ENCODE results near the gene CD9. TPM values are rescaled to one million over a fixed set of nuclear protein-coding genes. Genes with fewer than 3 reads are reported as not detected.

Gene CD9
- total and polyA plus RNA-seq, 2 donors from 2014 or later = 301 to 421 TPM

DNA sequence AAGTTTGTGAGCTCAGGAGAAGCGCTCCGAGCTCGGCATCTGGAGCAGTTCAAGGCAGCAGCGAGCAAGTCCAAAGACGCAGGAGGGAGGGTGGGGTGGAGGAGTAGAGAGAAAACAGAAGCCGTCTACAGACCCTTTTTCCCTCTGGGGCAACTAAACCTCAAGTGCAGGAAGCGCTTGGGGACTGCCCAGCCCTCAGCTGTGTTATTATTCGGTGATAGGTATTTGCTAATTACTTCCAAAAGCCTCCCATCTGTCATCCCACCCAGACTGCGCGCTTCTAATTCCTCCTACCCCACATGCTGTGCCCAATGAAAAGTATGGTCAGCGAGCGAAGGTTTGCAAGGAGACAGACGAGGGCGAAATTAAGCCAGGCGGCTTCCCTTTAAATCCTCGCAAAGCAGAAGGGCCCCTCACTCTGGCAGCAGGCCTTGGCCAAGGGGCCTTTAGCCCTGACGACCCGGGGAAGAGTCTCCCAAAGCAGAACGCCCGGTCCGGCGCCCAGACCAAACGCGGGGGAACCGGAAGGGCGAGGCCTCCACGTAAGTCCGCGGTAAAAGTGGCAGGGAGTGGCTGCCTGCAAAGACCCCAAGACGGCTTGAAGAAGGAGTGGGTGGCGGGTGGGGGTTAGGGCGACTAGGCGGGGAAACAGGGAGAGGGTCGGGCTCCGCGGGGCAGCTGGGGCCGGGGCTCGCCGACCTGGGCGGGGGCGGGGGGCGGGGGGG lies 507 bp upstream of the CD9 start:
- H3K4me1 ChIP-seq (ENCODE audit: control insufficient read depth in 2 of 3, insufficient read depth in 2 of 3, low read depth in 1 of 3, low read length in 3 of 3) = peaks cover 0 to 11% (median 10%) of the 10 kb centered on the region in 3 donors
- H3K4me3 ChIP-seq (ENCODE audit: low read length in 3 of 3) = peak overlapping the region in 1 of 3 donors; percentile 56
- H3K9me3 ChIP-seq (ENCODE audit: control insufficient read depth in 2 of 3, insufficient read depth in 1 of 3, low read length in 3 of 3) = no peaks in the 10 kb centered on the region
- H3K27me3 ChIP-seq (ENCODE audit: control insufficient read depth, insufficient read depth, low read length) = no peaks in the 10 kb centered on the region
- H3K36me3 ChIP-seq (ENCODE audit: control insufficient read depth in 2 of 3, insufficient read depth in 3 of 3, low read length in 3 of 3) = peaks cover 0 to 3% (median 0%) of the 10 kb centered on the region in 3 donors
- peak overlapping the region in 1 of 3 donors; percentile 24 for H3K9ac ChIP-seq (ENCODE audit: low read length in 3 of 3)
- intact Hi-C loops (cut with DNase I) = loop anchor here (5.0 kb wide), 1 partner anchor 78 kb away; no protein-coding TSS in a partner anchor
- DNase-seq = peak; percentile 44 to 92 (median 72)
- FAIRE-seq = no peak
- peak overlapping the region; percentile 87 to 98 for H3K27ac ChIP-seq (ENCODE audit: low read depth in 2 of 2, low read length in 2 of 2)
- TF ChIP-seq CTCF (IDR thresholded peaks at IDR 0.05; ENCODE audit: borderline replicate concordance, extremely low read depth, insufficient read depth) = no peak

- H3K9ac ChIP-seq (ENCODE audit: low read length in 3 of 3) = peak overlapping the region; percentile 36 to 97 (median 77)
- no peak for TF ChIP-seq CTCF (IDR thresholded peaks at IDR 0.05; ENCODE audit: borderline replicate concordance, extremely low read depth, insufficient read depth)
- FAIRE-seq = no peak
- H3K36me3 ChIP-seq (ENCODE audit: control insufficient read depth in 2 of 3, insufficient read depth in 3 of 3, low read length in 3 of 3) = peaks cover 0 to 3% (median 0%) of the 10 kb centered on the region in 3 donors
- H3K27me3 ChIP-seq (ENCODE audit: control insufficient read depth, insufficient read depth, low read length) = no peaks in the 10 kb centered on the region
- DNase-seq = peak; percentile 69 to 89 (median 80)
- H3K4me1 ChIP-seq (ENCODE audit: control insufficient read depth in 2 of 3, insufficient read depth in 2 of 3, low read depth in 1 of 3, low read length in 3 of 3) = peaks cover 0 to 15% (median 15%) of the 10 kb centered on the region in 3 donors
- no peaks in the 10 kb centered on the region for H3K9me3 ChIP-seq (ENCODE audit: control insufficient read depth in 2 of 3, insufficient read depth in 1 of 3, low read length in 3 of 3)
- intact Hi-C loops (cut with DNase I) = no loop called here
- peak overlapping the region; percentile 64 to 80 (median 77) for H3K4me3 ChIP-seq (ENCODE audit: low read length in 3 of 3)
- peak overlapping the region; percentile 90 to 98 for H3K27ac ChIP-seq (ENCODE audit: low read depth in 2 of 2, low read length in 2 of 2)
Observed at GRCh38 chr12:6201213-6201608, 1.0 kb downstream of the CD9 start.

GRCh38 chr12:6201826-6202225 lies 1.6 kb downstream of the CD9 start:
- Histone ChIP-seq H3K4me3 (ENCODE audit: low read length in 3 of 3) (peak overlapping the region in 2 of 3 donors; percentile 77 to 80), H3K4me1 (ENCODE audit: control insufficient read depth in 2 of 3, insufficient read depth in 2 of 3, low read depth in 1 of 3, low read length in 3 of 3) (peaks cover 0 to 16% (median 15%) of the 10 kb centered on the region in 3 donors), H3K9me3 (ENCODE audit: control insufficient read depth in 2 of 3, insufficient read depth in 1 of 3, low read length in 3 of 3) (no peaks in the 10 kb centered on the region), H3K36me3 (ENCODE audit: control insufficient read depth in 2 of 3, insufficient read depth in 3 of 3, low read length in 3 of 3) (peaks cover 0 to 3% (median 0%) of the 10 kb centered on the region in 3 donors), H3K27me3 (ENCODE audit: control insufficient read depth, insufficient read depth, low read length) (no peaks in the 10 kb centered on the region), H3K9ac (ENCODE audit: low read length in 3 of 3) (peak overlapping the region in 2 of 3 donors; percentile 74 to 97), H3K27ac (ENCODE audit: low read depth in 2 of 2, low read length in 2 of 2) (peak overlapping the region; percentile 90 to 98)
- DNase-seq (no peak), FAIRE-seq (no peak)
- no peak for TF ChIP-seq CTCF (IDR thresholded peaks at IDR 0.05; ENCODE audit: borderline replicate concordance, extremely low read depth, insufficient read depth)
- intact Hi-C loops (cut with DNase I) = no loop called here
